Measurements from ENCODE around the gene HIGD1A. TPM values are rescaled to one million over a fixed set of nuclear protein-coding genes. Genes with fewer than 3 reads are reported as not detected.

HIGD1A gene
- total and polyA plus RNA-seq, 2 of the 4 experiments (the other 2 are of a cell fraction) = 86.6 to 137 TPM

- Histone ChIP-seq H3K9ac (ENCODE audit: low read depth, low read length) (no peak overlapping the region), H3K18ac (ENCODE audit: low read depth, low read length) (no peak overlapping the region), H3K9me1 (ENCODE audit: insufficient read depth, low read length) (peaks cover 14% of the 10 kb centered on the region), H2AK5ac (ENCODE audit: low read depth, low read length) (peak overlapping the region; percentile 65), H3K4ac (ENCODE audit: low read depth, low read length) (peak overlapping the region; percentile 48), H2AFZ (replicated peaks; ENCODE audit: low read length, poor library complexity) (peak overlapping the region; percentile 61), H3K4me2 (ENCODE audit: low read depth, low read length) (peak overlapping the region; percentile 42), H4K5ac (ENCODE audit: low read depth, low read length) (no peak overlapping the region), H2AK9ac (replicated peaks; ENCODE audit: low read depth, low read length, poor library complexity) (peak overlapping the region; percentile 12), H2BK120ac (ENCODE audit: low read depth, low read length) (no peak overlapping the region), H3K36me3 (ENCODE audit: control insufficient read depth, insufficient read depth, low read length) (no peaks in the 10 kb centered on the region), H2BK20ac (ENCODE audit: low read depth, low read length) (no peak overlapping the region; the same call in 1 of the 2 replicates), H3K14ac (replicated peaks; ENCODE audit: low read depth, low read length) (0 out of 2 replicates have a peak overlapping the region, but pooled peaks have one; percentile 28), H3K4me3 (ENCODE audit: insufficient read depth, low read depth, low read length) (no peak overlapping the region), H3K27me3 (ENCODE audit: control insufficient read depth, insufficient read depth, low read length) (peaks cover 5% of the 10 kb centered on the region; the same call in 1 of the 2 replicates), H2BK15ac (ENCODE audit: low read depth, low read length) (no peak overlapping the region), H3K56ac (ENCODE audit: extremely low read depth, insufficient read depth, low read length) (no peak overlapping the region), H3K27ac (ENCODE audit: insufficient read depth, low read length) (no peak overlapping the region), H3K4me1 (ENCODE audit: control insufficient read depth, insufficient read depth, low read length) (peaks cover 12% of the 10 kb centered on the region), H4K20me1 (ENCODE audit: insufficient read depth, low read length) (peaks cover 9% of the 10 kb centered on the region), H3K23ac (ENCODE audit: low read depth, low read length) (0 out of 2 replicates have a peak overlapping the region, but pooled peaks have one; percentile 35), H4K8ac (ENCODE audit: low read depth in 2 of 2, low read length in 2 of 2) (no peak overlapping the region), H3K9me3 (ENCODE audit: control insufficient read depth, insufficient read depth, low read length) (no peaks in the 10 kb centered on the region), H4K91ac (ENCODE audit: insufficient read depth, low read depth, low read length) (no peak overlapping the region), H3K79me1 (ENCODE audit: low read depth in 1 of 2, low read length in 2 of 2) (no peaks in the 10 kb centered on the region), H2BK5ac (ENCODE audit: low read depth, low read length, poor library complexity, severe bottlenecking) (no peak overlapping the region)
- POLR2A ChIA-PET (ENCODE audit: unreplicated experiment) = interaction anchor here (1.1 kb wide), 1 partner anchor 155 kb away, joined by 3 read pairs; the partner anchor contains the start of gene SS18L2
- intact Hi-C loops (cut with micrococcal nuclease) (loop anchor here (2.0 kb wide), 1 partner anchor 93 kb away; the partner anchor contains the start of gene ZBTB47), dilution Hi-C loops (cut with HindIII; ENCODE audit: low sequenced_read_pairs, unreplicated experiment) (no loop called here), in situ Hi-C loops (cut with MboI; ENCODE audit: low sequenced_read_pairs) (no loop called here)
- CTCF ChIA-PET = interaction anchor here (1.2 to 1.5 kb wide), 4 partner anchors 10 to 94 kb away, joined by 3 to 5 read pairs (median 4); no protein-coding TSS in a partner anchor
- BruUV-seq (replicated peaks) = no TSS peak
- ATAC-seq (ENCODE audit: low read depth) = no peak
- DNase-seq = no peak
- WGBS, 2 experiments (ENCODE audit: extremely low coverage in 2 of 2, insufficient read length in 1 of 2) = 79% methylated on average over 2 of the region's 8 CpGs; no CpG with 5 or more reads in 1 of the 2 experiments
- no peak for TF ChIP-seq MXI1 (IDR thresholded peaks at IDR 0.05; ENCODE audit: borderline replicate concordance, low read depth, low read length)
- TF ChIP-seq RCOR1 (IDR thresholded peaks at IDR 0.05; ENCODE audit: insufficient replicate concordance, low read length) = no peak
- TF ChIP-seq FOS (IDR thresholded peaks at IDR 0.05; ENCODE audit: low read depth, low read length) = no peak
- TF ChIP-seq NFE2L2 (IDR thresholded peaks at IDR 0.05; ENCODE audit: low read depth, low read length) = no peak
- no peak for TF ChIP-seq CHD1 (IDR thresholded peaks at IDR 0.05; ENCODE audit: low read depth, low read length)
- no peak for TF ChIP-seq MAFK (IDR thresholded peaks at IDR 0.05; ENCODE audit: low read depth, low read length)
- no peak for TF ChIP-seq CEBPB (IDR thresholded peaks at IDR 0.05; ENCODE audit: low read depth, low read length)
- TF ChIP-seq RAD21 (IDR thresholded peaks at IDR 0.05; ENCODE audit: low read length) = no peak
Measured at GRCh38 chr3:42745776-42746454, 58.4 kb downstream of the HIGD1A start.

All from IMR-90 (cell line).